HG03097 (cell line): ENCODE measurements around the gene RABGAP1.

Experiments used
- ATAC-seq: cut with Tn5 transposase; IDR thresholded peaks from one replicate; pipeline ENCODE4 v1.9.1; 2021; ENCODE audit not compliant: unreplicated experiment, low FRiP score

Gene RABGAP1

DNA sequence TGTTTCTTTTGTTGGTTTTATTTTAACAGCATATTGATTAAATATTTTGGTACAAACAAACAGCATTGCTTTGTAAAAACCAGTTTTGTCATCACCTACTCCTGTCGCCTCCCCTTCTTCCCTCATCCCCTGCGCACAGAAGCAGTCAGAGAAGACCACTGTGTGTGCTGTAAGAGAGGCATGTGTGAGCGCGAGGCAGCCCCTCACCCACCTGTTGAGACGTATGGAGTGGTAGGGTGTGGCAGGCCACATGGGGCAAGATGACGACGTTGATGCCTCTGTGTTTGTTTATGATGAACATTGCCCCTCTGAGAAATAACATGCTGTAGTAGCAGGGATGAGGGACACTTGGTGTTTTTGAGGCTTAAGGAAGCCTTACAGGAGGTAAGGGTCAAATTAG lies 164.0 kb downstream of the RABGAP1 start:
- no peak for ATAC-seq

GRCh38 chr9:123105490-123105889 lies 164.7 kb downstream of the RABGAP1 start:
- no peak for ATAC-seq

GRCh38 chr9:123107639-123108285 lies 166.9 kb downstream of the RABGAP1 start:
- no peak for ATAC-seq

DNA sequence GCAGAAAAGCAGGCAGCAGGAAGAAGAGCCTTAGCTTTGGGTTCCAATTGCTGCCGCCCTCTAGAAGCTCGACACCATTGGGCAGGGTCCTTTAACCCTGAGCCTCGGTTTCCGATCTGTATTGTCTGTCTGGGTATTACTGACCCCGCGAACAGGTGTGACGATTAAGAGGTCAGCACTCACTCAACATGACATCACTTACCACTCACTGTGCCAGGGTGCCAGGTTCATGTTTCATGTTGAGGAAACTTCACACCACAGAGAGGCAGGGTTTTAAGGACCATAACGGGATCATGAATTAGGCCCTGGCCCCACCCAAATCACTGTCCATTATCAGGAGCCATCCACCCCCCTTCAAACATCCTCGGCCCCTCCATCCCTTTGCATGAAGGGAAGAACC lies 168.2 kb downstream of the RABGAP1 start:
- ATAC-seq: no peak

GRCh38 chr9:123109540-123110279 lies 168.9 kb downstream of the RABGAP1 start:
- ATAC-seq: no peak

DNA sequence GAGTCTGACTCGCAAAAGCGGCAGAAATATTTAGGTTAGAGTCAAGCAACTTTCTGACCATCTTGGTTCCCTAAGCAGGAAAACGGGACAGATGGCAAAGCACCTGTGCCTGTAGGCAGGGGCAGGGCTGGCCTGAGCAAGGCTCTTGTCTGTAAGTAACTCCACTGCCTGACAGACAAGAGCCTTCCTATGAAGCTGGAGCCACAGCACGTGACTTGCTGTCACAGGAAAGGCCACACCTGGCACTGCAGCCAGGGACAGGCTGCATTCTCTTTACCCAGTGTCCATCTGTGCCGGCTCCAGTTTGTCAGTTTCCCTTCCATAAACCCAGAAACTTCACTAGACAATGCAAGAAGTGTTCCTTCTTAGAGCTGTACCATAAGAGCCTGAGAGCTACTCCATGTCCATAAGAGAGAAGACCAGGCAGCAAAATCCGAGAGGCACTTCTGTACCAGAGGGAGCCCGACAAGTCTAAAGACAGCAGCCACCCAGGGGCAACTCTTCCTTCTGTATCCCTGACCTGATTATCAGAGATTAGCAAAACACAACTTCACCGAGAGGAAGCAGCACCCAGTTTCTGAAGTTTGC lies 170.7 kb downstream of the RABGAP1 start:
- no peak for ATAC-seq

DNA sequence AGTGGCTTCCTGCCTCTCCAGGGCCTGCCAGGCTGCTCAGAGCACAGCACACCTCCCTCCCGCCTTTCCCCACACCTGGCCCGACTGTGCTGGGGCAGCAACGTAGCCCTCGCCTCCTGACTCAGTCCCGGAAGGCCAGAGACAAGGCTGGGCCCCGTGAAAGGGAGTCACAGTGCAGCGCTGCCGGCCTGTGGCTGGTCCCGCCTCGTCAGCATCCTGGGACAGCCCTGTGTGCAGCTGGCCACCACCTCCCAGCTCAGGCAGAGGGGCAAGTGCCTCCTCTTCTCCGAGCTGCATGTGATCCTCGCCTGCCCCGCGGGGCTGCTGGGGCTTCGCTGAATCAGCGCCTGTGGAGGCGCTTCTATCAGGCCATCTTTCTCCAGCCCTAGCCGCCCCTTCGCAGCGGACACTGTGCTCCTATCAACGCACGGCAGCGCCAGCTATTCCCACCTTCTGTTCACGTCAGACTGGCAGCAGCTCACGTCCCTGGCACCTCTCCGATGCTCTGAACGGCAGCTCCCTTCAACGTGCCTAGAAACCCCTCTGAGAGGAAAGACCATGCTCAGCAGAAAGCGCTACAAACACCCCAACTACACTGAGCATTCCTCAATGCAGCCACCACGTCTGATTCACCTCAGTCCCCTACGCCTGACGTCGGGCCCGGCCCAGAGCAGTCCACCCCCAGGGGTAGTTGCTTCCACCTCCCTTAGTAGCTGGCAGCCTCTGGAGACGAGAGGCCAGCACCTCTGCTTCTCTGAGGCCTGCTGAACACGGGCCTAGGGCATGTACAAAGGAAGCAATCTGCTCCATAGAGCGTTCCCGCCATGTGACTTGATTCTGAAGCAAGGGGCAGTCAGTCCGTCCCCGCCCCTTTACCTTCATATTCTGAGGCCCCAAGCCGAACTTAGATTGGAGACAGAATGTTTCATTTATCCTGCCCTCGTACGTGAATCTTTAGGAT lies 171.5 kb downstream of the RABGAP1 start:
- no peak for ATAC-seq

- ATAC-seq: no peak
Observed at GRCh38 chr9:123113185-123113584, 172.4 kb downstream of the RABGAP1 start.

- no peak for ATAC-seq
Observed at GRCh38 chr9:123115146-123115913, 174.5 kb downstream of the RABGAP1 start.

GRCh38 chr9:123116036-123116435 lies 175.2 kb downstream of the RABGAP1 start:
- ATAC-seq: no peak

DNA sequence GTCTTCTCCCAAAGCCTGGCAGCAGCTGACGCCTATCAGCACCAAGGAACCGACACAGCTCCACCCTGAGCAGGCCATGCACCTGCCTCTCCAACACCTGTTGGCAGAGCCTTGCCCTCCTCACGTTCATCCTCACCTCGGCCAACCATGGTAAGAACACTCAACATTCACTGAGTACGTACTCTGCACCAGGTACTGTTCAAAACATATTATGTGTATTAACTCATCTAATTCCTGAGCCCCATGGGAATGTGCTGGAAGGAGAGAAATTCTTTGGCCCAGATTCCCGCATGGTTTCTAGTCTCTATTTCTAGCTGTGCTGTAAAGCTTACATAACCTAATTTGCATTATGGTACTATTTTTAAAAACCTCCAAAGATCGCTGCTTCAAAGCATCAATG lies 178.7 kb downstream of the RABGAP1 start:
- ATAC-seq: no peak

GRCh38 chr9:123120131-123120530 lies 179.3 kb downstream of the RABGAP1 start:
- ATAC-seq: no peak

DNA sequence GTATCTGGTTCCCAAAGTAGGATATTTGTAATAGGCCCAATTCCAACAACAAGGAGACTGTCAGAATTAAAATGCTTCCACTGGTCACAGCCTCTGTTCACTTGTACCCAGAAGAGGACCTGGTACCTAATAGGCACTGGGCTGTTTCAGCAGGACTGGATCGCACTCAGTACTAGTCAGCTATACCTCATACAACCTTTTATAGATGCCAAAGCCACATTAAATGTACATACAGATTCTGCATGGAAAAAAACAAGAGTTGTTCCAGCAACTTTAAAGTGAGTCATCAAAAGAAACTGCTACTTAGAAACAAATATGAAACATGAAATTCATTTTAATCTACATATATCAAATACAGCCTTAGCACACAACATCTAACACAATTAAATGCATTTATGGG lies 180.1 kb downstream of the RABGAP1 start:
- ATAC-seq: no peak

GRCh38 chr9:123121457-123121856 lies 180.6 kb downstream of the RABGAP1 start:
- no peak for ATAC-seq

DNA sequence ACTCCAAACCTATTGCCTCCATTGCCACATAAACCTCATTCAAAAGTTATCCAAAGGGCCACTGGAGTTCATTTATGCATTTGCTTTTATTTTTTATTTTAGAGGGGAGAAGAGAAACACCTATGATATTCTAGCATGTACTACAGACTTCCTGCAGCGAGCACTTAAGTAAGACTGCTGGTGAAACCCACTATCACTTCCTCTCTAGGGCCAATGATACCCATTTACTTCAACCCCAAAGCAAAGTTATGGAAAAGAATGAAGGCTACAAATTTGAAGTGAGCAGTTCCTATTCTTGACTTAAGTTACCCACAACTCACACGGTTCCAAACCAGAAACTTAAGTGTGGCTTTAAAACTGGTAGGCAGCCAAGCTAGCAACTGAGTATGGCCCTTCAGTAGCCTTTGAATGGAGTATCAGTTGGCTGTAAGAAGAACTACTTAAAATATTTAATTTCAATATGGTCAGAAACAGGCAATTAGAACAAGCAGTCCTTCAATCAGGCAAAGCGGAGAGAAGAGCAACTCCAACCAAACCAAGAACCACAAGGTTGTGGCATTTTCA lies 186.8 kb downstream of the RABGAP1 start:
- no peak for ATAC-seq

DNA sequence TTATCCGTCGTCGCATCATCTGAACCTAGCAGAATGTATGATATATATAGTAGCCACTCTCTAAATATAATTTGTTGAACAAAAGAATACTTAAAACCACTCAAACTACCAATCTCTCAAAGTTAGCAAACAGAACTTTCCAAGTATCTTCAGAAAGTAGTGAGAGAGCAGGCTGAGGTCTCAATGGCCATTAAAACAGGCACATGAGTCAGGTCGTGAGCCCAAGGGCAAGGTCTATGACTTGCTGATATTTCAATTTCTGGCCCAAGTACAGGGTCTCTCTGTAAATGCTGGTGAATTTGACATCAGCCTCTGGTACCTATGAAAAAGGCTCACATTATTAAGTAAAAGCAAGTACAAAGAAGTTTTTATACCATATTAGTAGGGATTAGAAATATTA lies 187.8 kb downstream of the RABGAP1 start:
- no peak for ATAC-seq

DNA sequence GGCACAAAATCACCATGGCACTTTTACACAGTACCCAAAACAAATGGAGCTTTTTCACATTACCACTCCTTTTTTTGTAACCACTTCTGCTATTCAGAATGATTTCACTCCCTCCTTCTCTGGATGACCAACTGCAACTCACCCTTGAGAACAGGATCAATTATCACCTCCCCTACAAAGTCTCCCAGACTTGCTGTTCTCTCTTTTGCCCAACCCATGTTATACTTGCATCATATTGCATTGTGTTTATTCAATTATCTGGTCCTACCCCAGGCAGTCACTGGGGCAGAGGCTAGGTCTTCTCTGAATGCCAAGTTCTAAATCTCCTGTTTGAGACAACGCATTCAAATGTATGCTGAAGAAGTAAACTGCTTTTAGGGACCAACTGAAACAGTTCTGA lies 188.6 kb downstream of the RABGAP1 start:
- ATAC-seq: no peak

GRCh38 chr9:123131258-123131657 lies 190.4 kb downstream of the RABGAP1 start:
- ATAC-seq: no peak

DNA sequence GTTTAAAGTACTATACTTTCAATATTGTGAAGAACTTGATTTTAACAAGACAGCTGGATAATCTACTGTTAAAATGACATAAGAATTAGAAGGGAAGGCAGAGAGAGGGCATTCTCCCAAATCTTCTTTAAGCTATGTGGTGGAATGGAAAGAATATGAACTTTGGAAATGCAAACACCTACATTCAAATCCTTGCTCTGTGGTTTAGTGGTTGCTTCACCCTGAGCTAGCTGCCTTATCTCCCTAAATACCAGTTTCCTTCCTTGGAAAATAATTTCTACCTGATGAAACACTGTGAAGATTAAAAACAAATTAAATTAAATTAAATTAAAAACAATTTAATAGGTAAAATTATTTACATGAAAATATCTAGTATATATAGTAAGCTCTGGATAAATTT lies 191.2 kb downstream of the RABGAP1 start:
- ATAC-seq: no peak

DNA sequence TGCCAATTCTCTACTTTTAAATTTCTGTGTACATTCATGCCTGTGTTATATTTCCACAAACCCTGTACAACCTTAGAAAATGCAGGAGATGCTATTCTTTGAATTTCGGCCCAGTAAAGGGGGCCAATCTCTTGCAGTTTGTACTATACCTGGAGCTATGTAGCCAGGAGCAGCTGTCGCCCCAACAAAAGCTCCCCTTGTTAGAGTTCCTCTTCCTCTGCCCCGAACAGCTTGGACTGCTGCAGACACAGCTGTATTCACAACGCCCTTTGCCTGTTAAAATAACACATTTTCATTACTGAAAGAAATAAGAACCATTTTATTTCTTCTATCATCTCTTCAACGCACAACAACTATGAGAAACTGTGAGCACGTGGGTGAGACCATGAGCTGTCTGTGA lies 191.9 kb downstream of the RABGAP1 start:
- ATAC-seq: no peak
